Neuronal stem cell (in vitro differentiated cells): ENCODE measurements around the gene TIMP3.

Experiments
- DNase-seq: peaks from one replicate; pipeline ENCODE4 v3.0.0-alpha.2; 2013; ENCODE audit warnings: low spot score
- H2AFZ ChIP-seq: one replicate; pipeline ENCODE4 v1.6.1; 2013; ENCODE audit warnings: mild to moderate bottlenecking, low read length, inconsistent platforms
- H2AK5ac ChIP-seq: 2 replicates; pipeline ENCODE4 v1.6.1; 2013; ENCODE audit warnings: low read depth, mild to moderate bottlenecking, inconsistent platforms, low read length, moderate library complexity, mixed read lengths
- H2BK120ac ChIP-seq: 2 replicates; pipeline ENCODE4 v1.6.1; 2013; ENCODE audit warnings: low read depth, mild to moderate bottlenecking, inconsistent platforms, low read length, moderate library complexity, mixed read lengths
- H2BK12ac ChIP-seq: one replicate; pipeline ENCODE4 v1.6.1; 2013; ENCODE audit warnings: low read length, inconsistent platforms
- H2BK15ac ChIP-seq: 2 replicates; pipeline ENCODE4 v1.6.1; 2013; ENCODE audit warnings: mild to moderate bottlenecking, low read length, inconsistent platforms, mixed read lengths
- H2BK5ac ChIP-seq: one replicate; pipeline ENCODE4 v1.6.1; 2013; ENCODE audit warnings: inconsistent platforms, mild to moderate bottlenecking, low read length, moderate library complexity
- H3K14ac ChIP-seq: one replicate; pipeline ENCODE4 v1.6.1; 2013; ENCODE audit warnings: low read length, inconsistent platforms
- H3K18ac ChIP-seq: 2 replicates; pipeline ENCODE4 v1.6.1; 2013; ENCODE audit warnings: low read length, inconsistent platforms
- H3K23ac ChIP-seq: 2 replicates; pipeline ENCODE4 v1.6.1; 2013; ENCODE audit warnings: low read depth, mild to moderate bottlenecking, mixed read lengths, low read length, inconsistent platforms; ENCODE audit not compliant: poor library complexity
- H3K27ac ChIP-seq: replicated peaks from 3 replicates; pipeline ENCODE4 v1.5.1; 2013; ENCODE audit warnings: low read length, inconsistent platforms
- H3K27me3 ChIP-seq, 3 experiments: 2 replicates each; pipeline ENCODE4 v1.6.1; 2013; ENCODE audit warnings: low read length in 3 of 3, mild to moderate bottlenecking in 2 of 3, inconsistent platforms in 1 of 3, low read depth in 1 of 3, mixed read lengths in 1 of 3, moderate library complexity in 1 of 3; ENCODE audit not compliant: control insufficient read depth in 3 of 3, insufficient read depth in 3 of 3
- H3K36me3 ChIP-seq, 2 donors: replicated peaks in 1 of 2; 2 replicates each; pipeline ENCODE4 v1.6.1; 2013; ENCODE audit warnings: low read length in 2 of 2; ENCODE audit not compliant: control insufficient read depth in 2 of 2, insufficient read depth in 2 of 2
- H3K4ac ChIP-seq: 2 replicates; pipeline ENCODE4 v1.6.1; 2013; ENCODE audit warnings: inconsistent platforms, mild to moderate bottlenecking, low read length, moderate library complexity
- H3K4me1 ChIP-seq, 2 donors: 1 replicate in 1 of 2; 2 replicates in 1 of 2; pipeline ENCODE4 v1.6.1; 2013; ENCODE audit warnings: low read length in 2 of 2, low read depth in 1 of 2; ENCODE audit not compliant: control insufficient read depth in 2 of 2, insufficient read depth in 1 of 2
- H3K4me2 ChIP-seq: one replicate; pipeline ENCODE4 v1.6.1; 2013; ENCODE audit warnings: mild to moderate bottlenecking, low read length, inconsistent platforms; ENCODE audit not compliant: insufficient read depth, poor library complexity, severe bottlenecking
- H3K4me3 ChIP-seq, 2 donors: 2 replicates each; pipeline ENCODE4 v1.5.1; 2013; ENCODE audit warnings: low read length in 2 of 2, mild to moderate bottlenecking in 2 of 2, inconsistent platforms in 1 of 2, moderate library complexity in 1 of 2
- H3K79me1 ChIP-seq: one replicate; pipeline ENCODE4 v1.6.1; 2013; ENCODE audit warnings: low read depth, mild to moderate bottlenecking, inconsistent platforms, low read length, moderate library complexity
- H3K9ac ChIP-seq: one replicate; pipeline ENCODE4 v1.6.1; 2013; ENCODE audit warnings: mild to moderate bottlenecking, low read depth, low read length, inconsistent platforms; ENCODE audit not compliant: poor library complexity
- H3K9me3 ChIP-seq, 2 donors: replicated peaks in 1 of 2; 2 replicates each; pipeline versions ENCODE3 to v1.6.1; 2013; ENCODE audit warnings: low read length in 2 of 2, mild to moderate bottlenecking in 2 of 2, inconsistent platforms in 1 of 2, low read depth in 1 of 2, mixed read lengths in 1 of 2, moderate library complexity in 1 of 2; ENCODE audit not compliant: control insufficient read depth in 2 of 2, insufficient read depth in 1 of 2
- H4K8ac ChIP-seq: one replicate; pipeline ENCODE4 v1.6.1; 2013; ENCODE audit warnings: low read depth, mild to moderate bottlenecking, inconsistent platforms, low read length, moderate library complexity
- H4K91ac ChIP-seq: one replicate; pipeline ENCODE4 v1.6.1; 2013; ENCODE audit warnings: low read length, low read depth, mild to moderate bottlenecking, inconsistent platforms; ENCODE audit not compliant: poor library complexity
- WGBS, 2 donors: extraction: QIAGEN DNeasy Blood & Tissue Kit; methylation state at CpG; one replicate each; pipeline ENCODE4 v1.1.7; 2013; ENCODE audit warnings: missing lambda C conversion rate in 2 of 2, mixed read lengths in 1 of 2; ENCODE audit not compliant: insufficient read length in 2 of 2, insufficient replicate concordance in 1 of 2; ENCODE audit errors: extremely low coverage in 2 of 2; 5-methylcytosine and 5-hydroxymethylcytosine counted together

The TIMP3 gene

GRCh38 chr22:32804531-32805360 is 3.2 kb downstream of the TIMP3 start:
- H3K27me3 ChIP-seq: peaks cover 0 to 56% (median 7%) of the 10 kb centered on the region in 3 experiments
- DNase-seq: no peak
- H3K36me3 ChIP-seq: no peaks in the 10 kb centered on the region
- H4K8ac ChIP-seq: no peak overlapping the region
- peak overlapping the region; percentile 26 for H3K9ac ChIP-seq
- H3K14ac ChIP-seq: peak overlapping the region; percentile 39
- H4K91ac ChIP-seq: no peak overlapping the region
- H3K4ac ChIP-seq: no peak overlapping the region
- H2BK5ac ChIP-seq: no peak overlapping the region
- H2AFZ ChIP-seq: no peak overlapping the region
- H2BK15ac ChIP-seq: peak overlapping the region; percentile 7
- H2BK120ac ChIP-seq: no peak overlapping the region
- H3K23ac ChIP-seq: no peak overlapping the region
- no peaks in the 10 kb centered on the region for H3K9me3 ChIP-seq
- no peak overlapping the region for H3K4me3 ChIP-seq
- no peaks in the 10 kb centered on the region for H3K79me1 ChIP-seq
- peaks cover 0 to 31% of the 10 kb centered on the region in 2 donors for H3K4me1 ChIP-seq
- H3K27ac ChIP-seq: no peak overlapping the region
- no CpG with 5 or more reads among the region's 14 CpGs for WGBS, 2 donors
- no peak overlapping the region for H3K4me2 ChIP-seq
- H2AK5ac ChIP-seq: no peak overlapping the region
- H2BK12ac ChIP-seq: no peak overlapping the region
- peak overlapping the region; percentile 58 for H3K18ac ChIP-seq

- Histone ChIP-seq H4K91ac (no peak overlapping the region), H3K23ac (no peak overlapping the region), H3K27me3 (peaks cover 0 to 49% (median 7%) of the 10 kb centered on the region in 3 experiments), H3K14ac (peak overlapping the region; percentile 39), H2BK5ac (no peak overlapping the region), H3K27ac (no peak overlapping the region), H4K8ac (no peak overlapping the region), H3K4me1 (peaks cover 0 to 34% of the 10 kb centered on the region in 2 donors), H2AK5ac (no peak overlapping the region), H2BK15ac (no peak overlapping the region), H3K9me3 (no peaks in the 10 kb centered on the region), H3K4me2 (no peak overlapping the region), H2BK120ac (no peak overlapping the region), H3K4me3 (no peak overlapping the region), H2BK12ac (no peak overlapping the region), H2AFZ (no peak overlapping the region), H3K9ac (no peak overlapping the region), H3K79me1 (no peaks in the 10 kb centered on the region), H3K4ac (no peak overlapping the region), H3K36me3 (no peaks in the 10 kb centered on the region), H3K18ac (no peak overlapping the region)
- WGBS, 2 donors: no CpG with 5 or more reads among the region's 4 CpGs
- DNase-seq: no peak
Measured at GRCh38 chr22:32805361-32805881, 3.9 kb downstream of the TIMP3 start.

DNA sequence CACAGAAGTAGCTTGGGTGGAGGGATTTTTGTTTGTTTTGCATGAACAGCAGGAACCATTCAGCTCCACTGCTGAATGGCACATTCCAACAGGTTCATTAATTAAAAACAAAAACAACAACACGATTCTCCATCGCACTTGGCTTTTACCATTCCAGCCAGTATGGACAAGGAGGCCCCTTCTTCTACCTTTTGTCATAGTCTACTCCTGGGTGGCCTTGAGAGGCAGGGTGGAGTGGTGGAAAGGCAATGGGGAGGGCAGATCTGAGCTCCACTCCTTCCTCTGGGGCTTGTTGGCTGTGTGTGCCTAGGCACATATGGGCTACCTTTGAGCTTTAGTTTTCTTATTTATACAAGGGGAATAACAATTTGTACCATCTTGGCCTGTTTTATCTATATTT is 4.8 kb downstream of the TIMP3 start:
- Histone ChIP-seq H3K27ac (no peak overlapping the region), H3K4me1 (peaks cover 0 to 35% of the 10 kb centered on the region in 2 donors), H3K4me2 (no peak overlapping the region), H2AFZ (no peak overlapping the region), H3K27me3 (peaks cover 0 to 40% (median 3%) of the 10 kb centered on the region in 3 experiments), H3K14ac (no peak overlapping the region), H3K9me3 (no peaks in the 10 kb centered on the region), H2BK120ac (no peak overlapping the region), H3K4me3 (no peak overlapping the region), H3K79me1 (no peaks in the 10 kb centered on the region), H3K4ac (no peak overlapping the region), H3K18ac (no peak overlapping the region), H4K8ac (no peak overlapping the region), H2BK5ac (no peak overlapping the region), H2AK5ac (no peak overlapping the region), H3K36me3 (no peaks in the 10 kb centered on the region), H4K91ac (no peak overlapping the region), H3K9ac (no peak overlapping the region), H3K23ac (no peak overlapping the region), H2BK15ac (no peak overlapping the region), H2BK12ac (no peak overlapping the region)
- DNase-seq: no peak
- WGBS, 2 donors: no CpG with 5 or more reads among the region's 2 CpGs

- H2BK5ac ChIP-seq: no peak overlapping the region
- H3K4me2 ChIP-seq: no peak overlapping the region
- no peak for DNase-seq
- H3K23ac ChIP-seq: no peak overlapping the region
- H3K4ac ChIP-seq: no peak overlapping the region
- no peak overlapping the region for H4K91ac ChIP-seq
- no peak overlapping the region for H3K18ac ChIP-seq
- peak overlapping the region; percentile 74 for H4K8ac ChIP-seq
- H2BK12ac ChIP-seq: no peak overlapping the region
- H3K36me3 ChIP-seq: no peaks in the 10 kb centered on the region
- WGBS, 2 donors: no CpG with 5 or more reads among the region's 4 CpGs
- no peaks in the 10 kb centered on the region for H3K79me1 ChIP-seq
- H3K9ac ChIP-seq: no peak overlapping the region
- no peak overlapping the region for H3K14ac ChIP-seq
- H2BK120ac ChIP-seq: no peak overlapping the region
- H3K9me3 ChIP-seq: no peaks in the 10 kb centered on the region
- no peak overlapping the region for H2AK5ac ChIP-seq
- H2BK15ac ChIP-seq: no peak overlapping the region
- no peak overlapping the region for H2AFZ ChIP-seq
- peaks cover 0 to 23% (median 0%) of the 10 kb centered on the region in 3 experiments for H3K27me3 ChIP-seq
- H3K27ac ChIP-seq: no peak overlapping the region
- H3K4me1 ChIP-seq: peaks cover 0 to 29% of the 10 kb centered on the region in 2 donors
- no peak overlapping the region for H3K4me3 ChIP-seq
Measured at GRCh38 chr22:32808038-32808445, 6.5 kb downstream of the TIMP3 start.
